HG02973 (cell line): ENCODE results near the gene CDKL1.
A peak's percentile ranks its signal among the peaks of the same experiment; 100 is the strongest.
"Not testable (repeated sequence)": the region's sequence is repeated elsewhere in the genome, so short reads cannot be mapped to it uniquely, and the experiment has no call there.

Experiments
- ATAC-seq: cut with Tn5 transposase; IDR thresholded peaks from one replicate; pipeline ENCODE4 v1.9.1; 2021; ENCODE audit warnings: moderate library complexity; ENCODE audit not compliant: unreplicated experiment

The CDKL1 gene

DNA sequence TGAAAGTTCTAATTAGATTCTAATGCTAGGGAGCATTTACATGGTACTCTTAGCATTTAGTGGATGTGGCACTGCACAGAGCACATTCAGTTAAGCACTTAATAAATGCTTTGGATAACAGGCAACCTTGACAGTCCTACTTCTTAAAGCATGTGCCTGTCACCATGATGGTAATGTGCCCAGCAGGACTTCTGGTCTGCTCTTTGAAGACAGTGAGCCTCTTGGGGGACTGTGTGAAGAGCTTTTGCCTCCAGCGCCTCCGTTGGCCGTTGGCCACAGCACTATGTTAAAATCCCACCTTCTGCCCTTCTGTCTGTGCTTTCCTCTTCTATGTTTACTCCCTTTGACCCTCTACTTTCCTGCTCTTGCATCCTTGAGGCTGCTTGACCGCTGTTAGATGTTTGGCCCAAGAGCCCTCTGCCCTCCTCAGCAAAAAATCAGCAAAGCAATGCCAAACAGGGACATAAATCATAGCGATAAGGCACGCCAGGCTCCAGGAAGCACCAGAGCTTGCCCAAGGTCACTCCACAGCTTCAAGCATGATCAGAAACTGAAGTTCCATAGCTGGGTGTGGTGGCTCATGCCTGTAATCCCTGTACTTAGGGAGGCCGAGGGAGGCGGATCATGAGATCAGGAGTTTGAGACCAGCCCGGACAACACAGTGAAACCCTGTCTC lies 8.3 kb downstream of the CDKL1 start:
- no peak for ATAC-seq

DNA sequence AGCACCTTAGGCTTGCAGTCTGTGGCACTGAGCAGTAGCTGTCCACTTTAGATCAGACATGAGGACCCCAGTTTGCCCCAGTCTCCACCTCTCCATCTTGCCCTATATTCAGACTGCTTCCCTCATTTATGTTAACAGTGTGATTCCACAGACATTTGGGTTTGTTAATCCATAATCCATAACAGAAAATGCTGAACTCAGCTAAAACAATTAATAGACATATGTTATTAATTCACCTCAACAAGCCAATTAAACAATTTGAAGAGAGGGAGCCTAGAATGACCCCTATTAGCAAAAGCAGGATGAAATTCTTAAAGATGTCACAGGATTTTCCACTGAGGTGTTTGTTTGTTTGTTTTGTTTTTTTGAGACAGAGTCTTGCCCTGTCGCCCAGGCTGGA lies 9.1 kb downstream of the CDKL1 start:
- no peak for ATAC-seq

DNA sequence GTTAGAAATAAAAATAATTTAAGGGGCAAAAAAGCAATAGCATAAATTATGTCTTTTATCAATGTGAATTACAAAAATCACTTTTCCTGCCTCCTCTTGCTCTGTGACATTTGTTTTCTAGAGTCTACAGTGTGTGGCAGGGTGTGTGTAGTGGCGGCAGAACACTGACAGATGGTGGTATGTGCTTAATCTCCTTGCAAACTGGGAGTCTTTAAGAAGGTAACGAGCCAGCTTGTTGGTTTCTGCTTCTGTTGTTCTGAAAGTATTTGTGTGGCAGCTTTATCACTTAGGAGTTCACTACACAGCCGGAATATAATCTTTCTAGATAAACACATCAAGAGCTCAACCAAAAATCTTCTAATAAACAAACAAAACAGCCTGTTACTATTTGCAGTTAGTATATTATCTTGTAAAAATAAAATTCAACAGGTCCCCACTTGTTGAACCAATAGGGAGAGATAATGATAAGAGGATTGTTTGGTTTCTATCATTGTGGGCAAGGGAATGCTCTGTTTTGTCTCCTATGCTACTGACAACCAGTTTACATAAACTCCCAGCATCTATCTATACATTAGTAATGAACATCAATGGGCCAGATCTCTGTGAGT lies 13.0 kb downstream of the CDKL1 start:
- ATAC-seq: no peak

DNA sequence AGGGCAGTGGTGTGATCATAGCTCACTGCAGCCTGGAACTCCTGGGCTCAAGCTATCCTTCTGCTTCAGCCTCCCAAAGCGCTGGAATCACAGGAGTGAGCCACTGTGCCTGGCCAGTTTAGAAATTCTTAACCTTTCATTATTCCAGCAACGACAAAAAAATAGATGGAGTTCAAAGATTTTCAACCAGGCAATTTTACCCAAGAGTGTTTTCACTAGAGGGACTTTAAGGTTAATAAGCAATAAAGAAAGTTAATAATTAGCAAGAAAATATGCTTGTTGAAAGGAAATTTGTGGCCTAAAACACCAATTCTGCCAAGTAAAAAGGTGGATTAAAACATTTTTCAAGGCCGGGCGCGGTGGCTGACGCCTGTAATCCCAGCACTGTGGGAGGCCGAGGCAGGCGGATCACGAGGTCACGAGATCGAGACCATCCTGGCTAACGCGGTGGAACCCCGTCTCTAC lies 14.8 kb downstream of the CDKL1 start:
- no peak for ATAC-seq

DNA sequence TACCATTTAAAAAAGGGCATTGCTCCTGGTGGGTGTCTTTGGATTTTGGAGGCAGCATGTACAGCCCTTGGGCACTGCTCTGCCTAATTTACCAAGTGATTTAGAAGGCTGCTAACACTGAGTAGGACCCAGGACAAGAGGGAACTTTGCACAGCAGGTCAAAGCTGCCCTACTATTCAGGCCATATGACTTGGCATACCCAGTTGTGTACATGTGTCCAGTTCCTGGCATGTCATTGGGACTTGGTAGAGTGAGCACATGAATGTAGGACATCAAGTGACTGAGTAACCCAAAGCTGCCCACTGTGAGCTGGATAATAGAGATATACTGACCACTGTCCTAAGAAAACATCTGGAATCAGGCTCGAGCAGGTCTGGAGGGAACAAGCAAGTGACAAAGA lies 15.7 kb downstream of the CDKL1 start:
- no peak for ATAC-seq

DNA sequence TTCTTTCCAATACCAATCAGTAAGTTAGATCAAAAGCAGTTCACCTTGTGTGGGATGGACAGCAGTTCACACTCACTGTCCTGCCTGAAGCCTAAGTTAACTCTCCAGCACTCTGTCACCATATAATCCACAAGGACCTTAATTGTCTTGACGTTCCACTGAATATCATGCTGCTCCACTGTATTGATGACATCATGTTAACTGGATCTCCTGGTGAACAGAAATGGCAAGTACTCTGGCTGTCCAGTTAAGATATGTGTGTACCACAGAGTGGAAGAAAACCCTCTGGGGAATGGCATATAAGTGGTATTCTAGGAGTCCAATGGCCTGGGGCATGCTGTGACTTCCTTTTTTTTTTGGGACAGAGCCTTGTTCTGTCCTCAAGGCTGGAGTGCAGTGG lies 16.2 kb downstream of the CDKL1 start:
- no peak for ATAC-seq

DNA sequence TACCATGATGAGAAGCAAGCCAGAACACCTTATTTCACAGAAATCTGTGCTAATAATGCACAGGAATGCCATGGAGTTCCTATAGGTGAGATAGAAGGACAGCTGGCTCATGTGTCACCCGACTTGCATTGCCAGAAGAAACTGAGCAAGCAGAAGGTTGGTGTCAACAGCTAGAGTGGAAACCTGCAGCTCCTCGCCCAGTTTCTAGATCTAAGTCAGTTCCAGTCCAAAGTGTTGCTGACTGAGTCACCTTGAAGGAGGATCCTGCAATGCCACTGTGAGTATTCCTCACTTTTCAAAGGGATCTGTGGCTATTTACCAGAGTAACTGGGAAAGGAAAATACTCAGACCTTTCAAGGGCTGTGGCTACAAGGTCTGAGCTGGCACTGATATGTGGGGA lies 17.1 kb downstream of the CDKL1 start:
- ATAC-seq: no peak

DNA sequence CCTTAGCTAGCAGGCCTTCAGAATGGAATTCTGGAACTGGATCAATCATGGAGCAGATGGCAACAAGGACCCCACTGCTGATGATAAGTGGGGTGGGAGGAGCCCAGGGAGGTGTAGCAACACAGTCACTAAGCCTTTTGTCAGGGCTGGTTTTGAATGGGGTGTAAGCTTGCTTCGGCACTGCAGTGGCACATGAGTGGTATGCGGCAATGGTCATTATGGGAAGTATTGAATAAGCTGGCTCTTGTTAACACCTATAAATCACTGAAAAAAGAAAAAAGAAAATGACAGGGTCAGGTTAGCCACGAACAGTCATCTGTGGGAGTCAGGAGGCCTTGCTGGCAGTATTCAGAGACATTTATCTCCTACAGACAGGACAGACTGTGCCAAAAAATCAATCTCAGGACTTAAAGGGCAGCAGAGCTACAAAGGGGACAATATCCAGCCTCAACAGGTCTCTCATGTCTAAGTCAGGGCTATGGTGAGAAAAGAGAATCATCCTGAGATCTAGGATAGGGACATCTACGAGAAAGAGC lies 19.1 kb downstream of the CDKL1 start:
- no peak for ATAC-seq

DNA sequence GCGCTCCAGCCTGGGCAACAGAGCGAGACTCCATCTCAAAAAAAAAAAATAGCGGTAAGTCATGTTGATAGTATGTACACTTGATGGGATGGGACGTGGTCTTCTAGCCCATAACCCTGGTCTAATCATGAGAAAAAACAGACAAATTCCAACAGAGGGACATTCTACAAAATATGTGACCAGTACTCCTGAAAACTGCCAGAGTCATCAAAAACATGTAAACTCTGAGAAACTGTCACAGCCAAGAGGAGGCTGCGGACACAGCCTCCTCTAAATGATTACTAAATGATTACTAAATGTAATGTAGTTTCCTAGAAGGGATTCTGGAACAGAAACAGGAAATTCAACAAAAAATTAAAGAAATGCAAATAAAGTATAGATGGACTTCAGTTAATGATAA lies 20.9 kb downstream of the CDKL1 start:
- ATAC-seq: no peak

DNA sequence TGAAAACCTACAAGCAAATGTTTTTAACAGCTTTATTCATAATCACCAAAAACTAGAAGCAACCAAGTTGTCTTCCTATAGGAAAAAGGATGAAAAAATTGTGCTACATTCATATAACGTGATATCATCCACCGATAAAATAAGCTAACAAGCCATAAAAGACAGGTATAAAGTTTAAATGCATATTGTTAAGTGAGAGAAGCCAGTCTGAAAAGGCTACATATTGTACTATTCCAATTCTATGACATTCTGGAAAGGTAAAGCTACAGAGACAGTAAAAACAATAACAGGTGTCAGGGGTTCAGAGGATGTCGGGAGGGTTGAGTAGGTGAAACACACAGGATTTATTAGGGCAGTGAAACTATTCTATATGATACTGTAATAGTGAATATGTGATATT lies 22.7 kb downstream of the CDKL1 start:
- no peak for ATAC-seq

DNA sequence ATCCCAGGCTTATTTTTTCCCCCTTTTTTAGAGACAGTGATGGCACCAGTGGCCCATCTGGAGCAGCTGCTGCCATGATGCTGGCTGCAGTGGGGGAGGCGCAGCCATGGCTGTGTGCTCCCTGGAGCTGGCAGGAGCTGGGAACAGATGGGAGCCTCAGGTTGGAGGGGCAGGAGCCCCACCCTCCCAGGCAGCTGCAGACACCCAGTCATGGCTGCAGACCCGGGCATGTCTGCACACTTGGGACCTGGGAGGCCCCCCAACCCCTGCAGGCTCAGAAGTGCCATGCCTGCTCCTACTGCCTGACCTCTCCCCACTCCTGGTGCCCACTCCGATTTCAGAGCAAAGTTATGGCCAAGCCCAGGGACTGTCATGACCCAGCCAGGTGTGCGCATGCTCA lies 25.1 kb downstream of the CDKL1 start:
- no peak for ATAC-seq

DNA sequence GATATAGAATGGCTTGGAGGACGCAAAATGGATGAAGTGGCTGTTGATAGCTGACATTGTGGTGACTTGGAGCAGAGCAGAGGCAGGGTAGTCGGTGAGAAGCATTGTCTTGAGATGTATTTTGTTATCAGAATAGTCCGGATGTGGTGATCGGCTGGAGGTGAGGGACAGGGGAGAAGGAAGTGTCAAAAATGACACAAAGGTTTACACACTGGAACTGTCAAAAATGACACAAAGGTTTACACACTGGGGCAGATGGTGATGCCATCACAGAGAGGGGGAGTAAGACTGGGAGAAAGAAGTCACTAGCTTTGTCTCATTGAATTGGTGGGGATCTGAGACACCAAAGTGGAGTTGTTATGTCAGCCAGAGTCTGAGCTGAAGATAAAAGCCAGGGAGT lies 30.1 kb downstream of the CDKL1 start:
- ATAC-seq: no peak

DNA sequence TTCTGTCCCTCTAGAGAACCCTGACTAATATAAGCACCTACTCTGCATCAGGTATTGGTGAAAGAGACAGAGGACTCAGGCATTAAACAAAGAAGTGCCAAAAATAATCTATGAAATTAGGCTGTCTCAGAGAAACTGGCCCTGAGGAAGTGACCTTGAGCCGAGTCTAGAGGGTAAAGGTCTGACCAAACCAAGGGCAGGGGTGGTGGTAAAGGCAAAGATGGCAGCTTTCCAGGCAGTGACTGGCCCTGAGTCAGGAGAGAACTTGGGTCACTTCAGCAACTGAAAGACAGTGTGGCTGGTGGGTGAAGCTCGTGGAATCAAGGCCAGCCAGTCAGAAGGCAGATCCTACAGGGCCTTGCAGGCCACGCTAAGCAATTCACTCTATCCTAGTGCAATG lies 30.6 kb downstream of the CDKL1 start:
- no peak for ATAC-seq

DNA sequence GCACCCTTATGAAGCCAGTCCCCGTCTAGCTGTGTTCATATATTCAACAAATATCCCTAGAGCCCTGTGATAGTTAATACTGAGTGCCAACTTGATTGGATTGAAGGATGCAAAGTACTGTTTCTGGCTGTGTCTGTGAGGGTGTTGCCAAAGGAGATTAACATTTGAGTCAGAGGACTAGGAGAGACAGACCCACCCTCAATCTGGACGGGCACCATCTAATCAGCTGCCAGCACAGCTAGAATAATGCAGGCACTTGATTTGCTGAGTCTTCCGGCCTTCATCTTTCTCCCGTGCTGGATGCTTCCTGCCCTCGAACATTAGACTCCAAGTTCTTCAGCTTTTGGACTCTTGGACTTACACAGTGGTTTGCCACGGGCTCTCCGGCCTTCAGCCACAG lies 31.1 kb downstream of the CDKL1 start:
- not testable (repeated sequence) for ATAC-seq

DNA sequence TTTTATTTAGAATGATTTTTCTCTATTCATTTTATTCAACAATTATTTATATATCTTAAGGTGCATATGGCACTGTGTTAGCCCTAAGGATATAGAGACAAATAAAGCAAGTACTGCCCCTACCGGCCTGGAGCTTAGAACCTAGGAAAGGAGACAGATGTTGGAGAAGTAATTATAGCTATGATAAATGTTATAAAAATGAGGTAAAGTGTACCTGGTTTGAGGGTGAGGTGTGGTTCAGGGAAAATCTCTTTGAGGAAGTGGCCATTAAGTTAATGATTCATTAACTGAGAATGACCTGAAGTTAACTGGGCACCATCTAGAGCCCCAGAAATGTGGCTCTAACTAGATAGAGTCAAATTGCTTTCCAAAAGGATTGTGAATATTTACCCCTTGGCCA lies 31.9 kb downstream of the CDKL1 start:
- no peak for ATAC-seq

DNA sequence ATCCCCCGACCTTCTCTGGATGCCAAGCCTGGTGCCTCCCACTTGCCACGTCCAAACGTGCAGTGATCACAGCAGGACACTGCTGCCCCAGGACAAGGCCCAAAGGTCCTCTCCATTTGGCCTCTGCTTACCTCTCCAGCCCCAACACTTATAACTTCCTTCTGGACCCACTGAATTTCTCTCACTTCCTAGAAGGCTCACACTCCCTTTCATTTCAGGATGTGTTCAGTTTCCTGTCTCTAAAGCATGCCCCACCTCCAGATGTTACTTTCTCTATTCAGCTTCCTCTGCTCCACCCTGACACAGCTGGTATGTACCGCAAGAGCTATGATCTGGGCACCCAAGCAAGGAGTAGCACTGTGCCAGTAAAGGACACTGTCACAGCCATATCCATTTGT lies 33.0 kb downstream of the CDKL1 start:
- ATAC-seq: peak; percentile 96

DNA sequence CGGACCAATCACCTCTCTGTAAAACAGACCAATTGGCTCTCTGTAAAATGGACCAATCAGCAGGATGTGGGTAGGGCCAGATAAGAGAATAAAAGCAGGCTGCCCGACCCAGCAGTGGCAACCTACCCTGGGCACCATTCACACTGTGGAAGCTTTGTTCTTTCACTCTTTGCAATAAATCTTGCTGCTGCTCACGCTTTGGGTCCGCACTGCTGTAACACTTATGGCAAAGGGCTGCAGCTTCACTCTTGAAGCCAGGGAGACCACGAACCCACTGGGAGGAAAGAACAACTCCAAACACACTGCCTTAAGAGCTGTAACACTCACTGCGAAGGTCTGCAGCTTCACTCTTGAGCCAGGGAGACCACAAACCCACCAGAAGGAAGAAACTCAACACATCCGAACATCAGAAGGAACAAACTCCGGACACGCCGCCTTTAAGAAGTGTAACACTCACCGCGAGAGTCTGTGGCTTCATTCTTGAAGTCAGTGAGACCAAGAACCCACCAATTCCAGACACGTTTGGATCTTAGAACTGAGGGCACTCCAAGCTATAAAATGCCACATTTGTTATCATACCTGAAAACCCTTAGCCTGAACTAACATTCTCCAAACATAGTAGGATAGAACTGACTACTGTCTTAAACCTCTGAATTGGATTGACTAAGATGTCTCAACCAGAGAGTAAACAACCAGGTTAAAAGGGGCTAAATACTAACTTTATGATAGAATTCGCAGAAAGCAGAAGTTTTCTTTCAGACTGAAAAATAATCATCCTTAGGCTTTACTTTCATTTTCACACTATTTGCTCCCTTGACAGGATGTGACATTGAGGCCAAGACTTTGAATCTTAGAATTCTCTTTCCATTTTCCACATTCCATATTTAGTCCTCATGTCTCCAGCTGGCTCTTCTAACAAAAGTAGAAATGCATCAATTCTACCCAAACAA lies 33.6 kb downstream of the CDKL1 start:
- peak; percentile 23 for ATAC-seq

DNA sequence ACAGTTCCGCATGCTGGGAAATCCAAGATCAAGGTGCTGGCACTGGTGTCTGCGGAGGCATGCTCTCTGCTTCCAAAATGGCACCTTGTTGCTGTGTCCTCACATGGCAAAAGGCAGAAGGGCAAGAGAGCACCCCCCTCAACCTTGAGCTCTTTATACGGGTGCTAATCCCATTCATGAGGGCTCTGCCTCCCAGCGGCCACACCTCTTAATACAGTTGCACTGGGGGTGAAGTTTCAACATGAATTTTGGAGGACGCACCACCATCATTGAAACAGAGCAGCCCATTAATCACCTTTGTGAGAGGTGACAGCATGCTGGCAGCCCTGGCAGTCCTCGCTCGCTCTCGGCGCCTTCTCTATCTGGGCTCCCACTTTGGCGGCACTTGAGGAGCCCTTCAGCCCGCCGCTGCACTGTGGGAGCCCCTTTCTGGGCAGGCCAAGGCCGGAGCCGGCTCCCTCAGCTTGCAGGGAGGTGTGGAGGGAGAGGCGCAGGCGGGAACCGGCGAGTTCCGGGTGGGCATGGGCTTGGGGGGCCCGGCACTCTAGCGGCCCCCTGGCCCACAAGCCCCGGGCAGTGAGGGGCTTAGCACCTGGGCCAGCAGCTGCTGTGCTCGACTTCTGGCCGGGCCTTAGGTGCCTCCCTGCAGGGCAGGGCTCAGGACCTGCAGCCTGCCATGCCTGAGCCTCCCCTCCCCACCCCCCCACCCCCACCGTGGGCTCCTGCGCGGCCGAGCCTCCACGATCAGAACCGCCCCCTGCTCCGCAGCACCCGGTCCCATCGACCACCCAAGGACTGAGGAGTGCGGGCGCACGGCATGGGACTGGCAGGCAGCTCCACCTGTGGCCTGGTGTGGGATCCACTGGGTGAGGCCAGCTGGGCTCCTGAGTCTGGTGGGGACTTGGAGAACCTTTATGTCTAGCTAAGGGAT lies 34.9 kb downstream of the CDKL1 start:
- not testable (repeated sequence) for ATAC-seq

DNA sequence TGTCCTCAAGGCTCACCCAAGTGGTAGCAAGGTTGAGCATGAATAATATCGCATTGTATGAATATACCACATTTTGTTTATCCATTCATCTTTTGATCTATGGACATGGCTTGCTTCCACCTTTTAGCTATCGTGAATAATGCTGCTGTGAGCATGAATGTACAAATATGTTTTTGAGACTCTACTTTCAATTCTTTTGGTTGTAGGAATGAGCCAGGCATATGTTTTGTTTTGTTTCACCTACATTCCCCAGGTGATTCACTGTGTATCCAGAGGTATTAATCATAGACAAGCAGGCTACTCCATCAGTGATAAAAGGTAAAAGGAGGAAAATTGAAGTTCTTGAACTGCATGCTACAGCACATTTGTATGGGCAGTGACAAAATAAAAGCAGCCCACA lies 35.8 kb downstream of the CDKL1 start:
- ATAC-seq: no peak

DNA sequence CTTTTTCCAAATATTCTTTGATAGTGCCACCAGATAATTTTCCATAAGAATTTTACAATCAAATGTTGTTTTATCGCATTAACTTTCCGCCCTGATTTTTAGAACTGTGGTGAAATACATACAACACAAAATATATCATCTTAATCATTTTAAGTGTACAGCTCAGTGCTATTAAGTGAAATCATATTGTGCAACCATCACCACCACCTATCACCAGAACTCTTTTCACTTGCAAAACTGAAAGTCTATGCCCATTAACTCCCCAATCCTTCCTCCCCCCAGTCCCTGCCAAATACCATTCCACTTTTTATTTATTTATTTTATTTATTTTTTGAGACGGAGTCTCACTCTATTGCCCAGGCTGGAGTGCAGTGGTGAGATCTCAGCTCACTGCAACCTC lies 36.6 kb downstream of the CDKL1 start:
- no peak for ATAC-seq

DNA sequence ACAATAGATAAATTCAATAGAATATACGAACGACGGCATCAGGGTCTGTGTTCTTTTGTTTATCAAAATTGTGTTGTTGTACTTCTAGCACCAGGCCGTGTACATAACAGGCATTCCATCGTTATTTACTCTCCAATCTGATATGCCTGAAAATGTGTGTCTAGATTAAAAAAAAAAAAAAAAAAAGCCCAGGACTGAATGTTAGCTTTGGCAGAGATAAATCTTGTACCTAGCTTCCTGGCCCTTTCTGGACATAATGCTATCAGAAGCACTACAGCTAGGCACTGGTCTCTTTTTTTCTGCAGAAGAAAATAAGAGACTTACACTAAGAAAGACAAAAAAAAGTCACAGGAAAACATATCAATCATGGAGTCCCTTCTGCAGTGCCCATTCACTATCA lies 37.0 kb downstream of the CDKL1 start:
- no peak for ATAC-seq
